Ammon's horn (tissue), 1 donor: ENCODE data around the gene HIVEP1.
"Not testable (repeated sequence)": the region's sequence is repeated elsewhere in the genome, so short reads cannot be mapped to it uniquely, and the experiment has no call there.

Experiments
- DNase-seq: peaks from one replicate; pipeline ENCODE4 v3.0.0-alpha.2; 2016; ENCODE audit warnings: low spot score

Gene HIVEP1

GRCh38 chr6:12158686-12159415 lies 146.7 kb downstream of the HIVEP1 start:
- no peak for DNase-seq

- no peak for DNase-seq
Observed at GRCh38 chr6:12160326-12160725, 148.2 kb downstream of the HIVEP1 start.

GRCh38 chr6:12162213-12162612 lies 150.1 kb downstream of the HIVEP1 start:
- no peak for DNase-seq

DNA sequence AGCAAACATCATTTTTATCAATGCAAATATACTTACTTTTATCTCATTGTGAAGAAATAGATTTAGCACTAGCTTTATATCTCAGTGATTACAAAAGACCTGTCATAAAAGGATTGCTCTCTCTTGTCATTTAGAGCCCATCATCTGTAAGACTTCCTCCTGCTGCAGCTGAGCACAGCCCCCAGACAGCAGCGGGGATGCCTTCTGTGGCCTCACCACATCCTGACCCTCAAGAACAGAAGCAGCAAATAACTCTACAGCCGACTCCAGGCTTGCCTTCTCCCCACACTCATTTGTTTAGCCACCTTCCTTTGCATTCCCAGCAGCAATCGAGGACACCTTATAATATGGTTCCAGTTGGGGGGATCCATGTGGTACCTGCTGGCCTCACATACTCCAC lies 151.0 kb downstream of the HIVEP1 start:
- DNase-seq, result no peak

GRCh38 chr6:12163744-12164507 lies 151.8 kb downstream of the HIVEP1 start:
- no peak for DNase-seq

DNA sequence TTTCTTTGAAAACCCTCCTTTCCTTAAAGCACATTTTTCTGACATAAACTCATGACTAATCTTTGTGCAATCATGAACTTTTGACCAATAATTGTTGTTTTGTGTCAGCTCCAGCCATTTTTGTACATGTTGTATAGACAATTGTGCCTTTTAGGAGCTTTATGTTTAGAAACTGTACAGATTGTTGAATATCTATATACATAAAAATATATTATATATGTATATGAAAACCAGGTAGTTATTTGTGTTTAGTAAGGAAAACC lies 152.3 kb downstream of the HIVEP1 start:
- no peak for DNase-seq

DNA sequence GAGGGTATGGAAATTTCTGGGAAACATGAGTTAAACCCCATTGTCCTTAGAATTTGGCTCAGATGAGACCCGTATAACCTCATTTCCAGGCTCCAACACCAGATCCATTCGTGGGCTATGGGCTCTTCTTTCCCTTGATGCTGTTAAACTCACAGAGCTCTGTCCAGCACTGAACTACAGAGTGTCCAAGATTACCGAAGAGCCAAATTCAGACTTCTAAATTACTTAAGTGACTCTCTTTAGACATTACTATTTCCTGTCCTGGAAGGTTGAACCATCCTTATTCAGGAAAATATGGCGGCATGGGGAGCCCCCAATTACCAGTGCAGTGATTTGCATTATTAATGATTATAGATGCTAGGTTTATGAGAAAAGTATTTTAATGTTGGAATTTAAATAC lies 153.2 kb downstream of the HIVEP1 start:
- no peak for DNase-seq

DNA sequence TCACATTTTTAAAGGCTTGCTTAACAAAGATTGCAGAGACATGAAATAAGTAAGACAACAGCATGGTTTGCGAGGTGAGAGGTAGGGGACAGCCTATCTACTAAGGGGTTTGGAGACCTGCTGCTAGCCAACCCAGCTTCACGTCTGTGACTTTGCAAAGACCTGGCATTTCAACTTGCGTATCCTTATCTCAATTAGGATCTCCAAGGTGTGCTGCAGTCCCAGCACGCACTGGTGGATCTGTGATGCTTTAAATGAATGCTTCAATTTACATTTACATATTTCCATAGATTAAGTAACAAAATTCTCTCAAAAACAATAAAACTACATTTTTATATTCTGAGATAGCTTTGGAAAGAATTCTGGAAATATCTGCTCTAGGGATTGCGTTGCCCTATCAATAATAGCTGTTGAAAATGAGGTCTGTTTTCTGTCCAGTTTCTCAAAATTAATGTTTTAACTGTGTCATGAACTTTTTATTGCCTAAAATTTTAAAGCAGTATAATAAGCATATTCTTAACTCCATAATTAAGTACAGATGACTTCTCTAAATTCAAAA lies 153.7 kb downstream of the HIVEP1 start:
- no peak for DNase-seq

DNA sequence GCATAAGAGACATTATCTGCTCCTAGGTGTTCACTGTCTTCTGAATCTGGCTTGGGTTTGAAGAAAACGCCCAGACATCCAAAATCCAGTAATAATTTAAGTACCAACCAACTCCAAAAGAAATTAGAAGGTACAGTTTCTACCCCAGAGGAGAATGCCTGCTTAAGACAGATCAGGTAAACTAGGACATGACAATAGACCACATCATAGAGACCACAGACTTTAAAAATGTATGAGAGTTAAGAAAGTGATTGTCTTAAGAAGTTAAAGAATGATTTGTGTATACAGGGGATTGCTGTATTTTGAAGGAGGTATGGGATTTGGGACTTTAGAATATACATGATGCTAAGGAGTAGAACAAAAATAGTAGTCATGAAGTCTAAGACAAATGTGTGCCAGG lies 157.3 kb downstream of the HIVEP1 start:
- no peak for DNase-seq

DNA sequence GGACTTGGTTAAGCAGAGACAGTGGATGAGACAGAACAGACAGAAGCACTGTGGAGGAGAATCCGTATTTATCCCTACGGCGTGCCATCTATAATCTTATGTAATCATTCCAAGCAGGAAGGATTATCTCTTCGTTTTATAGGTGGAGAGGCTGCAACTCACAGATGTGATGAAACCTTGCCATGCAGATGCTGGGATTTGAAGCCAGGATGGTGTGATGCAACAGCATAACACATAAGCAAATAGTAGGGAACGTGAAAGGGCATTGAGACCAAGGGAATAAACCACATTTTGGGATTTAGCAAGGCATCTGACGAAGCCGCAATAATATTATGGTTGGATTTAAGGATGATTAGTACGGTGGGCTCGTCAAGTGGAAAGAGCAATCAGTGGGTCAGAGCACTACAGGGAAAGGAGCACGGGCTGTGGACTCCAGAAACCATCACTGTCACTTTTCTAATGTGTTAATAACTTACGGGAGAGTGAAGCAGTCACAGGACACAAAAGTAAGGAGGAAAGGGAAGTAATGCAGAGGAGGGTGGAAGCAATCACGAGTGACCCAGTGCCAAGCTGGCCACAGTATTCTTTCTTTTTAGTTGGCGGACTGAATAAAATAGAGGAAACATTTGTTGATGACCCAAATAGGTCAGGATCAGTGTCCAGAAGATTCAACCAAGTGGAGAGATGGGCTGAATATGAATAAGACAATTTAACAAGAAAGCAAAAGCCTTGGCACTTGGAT lies 158.4 kb downstream of the HIVEP1 start:
- no peak for DNase-seq

DNA sequence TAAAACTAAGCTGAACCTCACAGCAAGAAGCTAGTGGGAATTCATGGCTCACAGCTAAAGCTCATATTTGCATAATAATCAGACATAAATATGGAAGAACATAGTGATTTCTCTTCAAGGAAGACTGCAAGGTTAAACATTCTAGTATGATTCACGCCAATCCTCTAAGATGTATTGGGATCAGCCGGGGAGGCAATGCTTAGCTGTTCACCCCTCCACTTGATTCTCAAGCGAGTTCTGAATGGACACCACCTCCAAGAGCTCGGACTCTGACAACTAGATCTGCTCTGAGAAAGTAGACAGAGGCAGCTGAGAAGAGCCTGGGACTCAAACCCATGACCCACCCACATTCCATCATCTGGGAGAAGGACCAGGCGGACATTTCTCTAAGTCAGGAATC lies 159.6 kb downstream of the HIVEP1 start:
- no peak for DNase-seq

DNA sequence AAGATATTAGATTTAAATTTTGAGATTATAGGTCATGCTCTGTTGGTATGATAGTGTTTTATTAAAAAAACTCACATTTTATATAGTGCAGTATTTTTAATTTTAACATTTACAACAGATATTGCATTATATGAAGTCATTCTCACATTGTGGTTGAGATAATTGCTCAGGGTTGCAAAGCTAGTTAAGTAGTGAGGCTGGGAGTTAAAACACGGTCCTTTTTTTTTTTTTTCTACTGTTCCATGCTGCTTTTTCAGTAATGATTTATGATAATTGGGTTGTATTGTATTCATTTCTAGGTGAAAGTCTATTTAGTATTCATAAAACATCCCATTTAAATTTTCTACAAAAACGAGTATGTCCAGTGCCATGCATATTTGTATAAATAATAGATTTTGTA lies 160.5 kb downstream of the HIVEP1 start:
- DNase-seq, result no peak

DNA sequence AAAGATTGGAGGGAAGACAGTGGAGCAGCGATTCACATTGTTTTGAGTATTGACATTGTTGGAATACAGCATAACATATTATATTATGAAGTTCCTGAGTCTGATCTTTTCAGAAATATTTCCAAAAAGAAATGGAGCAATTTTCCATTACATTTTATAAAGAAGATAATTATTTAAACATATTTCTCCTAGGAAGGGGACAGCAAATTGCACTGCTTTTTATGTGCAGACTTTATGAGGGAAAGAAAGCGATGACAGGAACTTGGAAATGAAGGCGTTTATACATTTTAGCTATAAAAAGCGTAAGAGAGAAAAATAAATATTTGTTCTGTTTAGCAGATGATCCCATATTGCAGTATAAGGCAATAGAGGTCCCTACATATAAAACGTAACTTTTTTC lies 161.1 kb downstream of the HIVEP1 start:
- no peak for DNase-seq

DNA sequence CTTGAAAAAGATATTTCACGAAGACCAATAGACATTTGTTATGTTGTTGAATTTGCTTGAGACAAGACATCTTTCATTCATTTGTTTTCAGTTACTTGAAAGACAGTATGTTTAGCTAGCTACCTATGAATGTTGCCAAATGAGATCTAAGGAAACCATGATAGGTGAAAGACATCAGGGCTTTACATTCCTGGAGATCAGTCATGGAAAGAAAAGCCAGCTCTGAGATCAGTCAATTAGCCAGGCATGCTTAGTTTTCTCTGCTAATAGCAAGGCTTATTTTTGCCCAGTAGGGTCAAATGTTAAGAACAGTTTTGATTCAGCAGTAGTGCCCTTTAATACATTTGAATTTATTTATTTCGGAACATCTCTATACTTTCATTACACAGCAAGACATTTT lies 161.5 kb downstream of the HIVEP1 start:
- DNase-seq, result no peak

- no peak for DNase-seq
Observed at GRCh38 chr6:12174878-12175277, 162.8 kb downstream of the HIVEP1 start.

GRCh38 chr6:12175626-12176025 lies 163.5 kb downstream of the HIVEP1 start:
- no peak for DNase-seq

- DNase-seq, result not testable (repeated sequence)
Observed at GRCh38 chr6:12176782-12177181, 164.7 kb downstream of the HIVEP1 start.

- DNase-seq, result no peak
Observed at GRCh38 chr6:12178521-12178920, 166.4 kb downstream of the HIVEP1 start.

- no peak for DNase-seq
Observed at GRCh38 chr6:12181481-12181880, 169.4 kb downstream of the HIVEP1 start.

- no peak for DNase-seq
Observed at GRCh38 chr6:12182676-12183075, 170.6 kb downstream of the HIVEP1 start.

DNA sequence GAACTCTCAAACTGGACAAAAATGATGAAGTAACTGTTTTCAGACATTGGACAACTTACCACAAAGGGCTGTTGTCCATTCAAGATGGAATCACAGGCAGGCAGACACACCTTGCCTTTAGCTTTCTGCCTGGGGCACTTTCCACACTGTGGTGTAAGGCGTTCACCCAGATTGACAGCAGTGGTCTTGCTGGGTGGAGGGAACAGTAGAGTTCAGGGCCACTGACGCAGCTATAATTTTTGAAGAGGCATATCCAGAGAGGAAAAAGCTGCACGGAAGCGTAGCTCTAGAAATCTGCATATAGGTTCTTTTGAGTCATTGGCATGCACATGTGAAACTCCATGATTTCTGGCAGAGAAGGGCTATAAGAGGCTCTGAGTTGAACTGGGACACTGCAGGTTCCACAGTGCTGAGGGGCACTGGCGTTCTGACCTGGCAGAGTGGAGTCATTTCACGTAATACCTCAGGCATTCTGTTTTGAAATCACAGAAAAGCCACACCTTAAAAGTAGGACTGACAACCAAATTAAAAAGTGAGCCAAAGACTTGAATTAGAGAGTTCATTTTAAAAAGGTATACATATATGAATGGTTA lies 173.1 kb downstream of the HIVEP1 start:
- DNase-seq, result no peak

GRCh38 chr6:12186528-12186927 lies 174.4 kb downstream of the HIVEP1 start:
- no peak for DNase-seq

GRCh38 chr6:12189150-12189549 lies 177.0 kb downstream of the HIVEP1 start:
- DNase-seq, result no peak
